Central memory CD4-positive, alpha-beta T cell (primary cell): Measurements from ENCODE around the gene SLC9A1.
"Not testable (repeated sequence)": the region's sequence is repeated elsewhere in the genome, so short reads cannot be mapped to it uniquely, and the experiment has no call there.

Experiments used
- DNase-seq: peaks from one replicate; pipeline ENCODE4 v3.0.0; 2022

The SLC9A1 gene

DNA sequence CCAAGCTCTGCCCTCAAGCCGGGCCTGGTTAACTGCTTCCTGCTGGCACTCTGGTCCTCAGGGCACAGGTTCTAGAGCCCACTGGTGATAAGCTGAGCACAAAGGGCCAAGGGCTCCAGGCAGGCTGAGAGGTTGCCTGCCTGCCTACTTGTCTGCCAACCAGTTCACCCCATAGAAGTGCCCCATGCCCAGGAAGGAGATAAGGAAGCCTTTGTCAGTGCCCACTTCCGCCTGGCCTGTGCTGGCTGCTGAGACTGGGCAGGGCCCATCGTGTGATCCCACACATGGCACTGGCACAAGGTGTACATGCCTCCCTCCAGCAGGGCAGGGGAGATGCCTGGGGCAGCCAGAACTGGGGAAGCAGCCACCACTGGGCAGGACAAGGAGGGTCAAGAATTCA lies 24.1 kb downstream of the SLC9A1 start:
- DNase-seq: no peak

GRCh38 chr1:27129225-27129624 lies 25.7 kb downstream of the SLC9A1 start:
- DNase-seq: no peak

DNA sequence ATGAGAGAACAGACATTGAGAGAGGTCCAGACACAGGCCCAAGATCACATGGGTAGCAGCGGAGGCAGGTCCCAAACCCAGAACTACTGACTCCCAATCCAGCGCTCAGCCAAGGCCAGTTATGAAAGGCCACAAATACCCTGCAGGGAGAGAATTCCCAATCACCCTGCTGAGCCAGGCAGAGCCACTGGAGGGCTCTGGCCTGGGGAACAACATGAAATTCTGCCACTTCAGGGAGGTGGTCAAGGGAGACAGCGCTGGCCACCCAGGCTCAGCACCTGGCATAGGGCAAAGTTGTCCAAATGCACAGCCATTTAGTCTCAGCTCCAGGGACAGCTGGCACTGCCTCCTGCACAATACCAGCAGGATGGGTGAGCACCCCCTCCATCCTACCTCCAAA lies 27.5 kb downstream of the SLC9A1 start:
- DNase-seq: no peak

DNA sequence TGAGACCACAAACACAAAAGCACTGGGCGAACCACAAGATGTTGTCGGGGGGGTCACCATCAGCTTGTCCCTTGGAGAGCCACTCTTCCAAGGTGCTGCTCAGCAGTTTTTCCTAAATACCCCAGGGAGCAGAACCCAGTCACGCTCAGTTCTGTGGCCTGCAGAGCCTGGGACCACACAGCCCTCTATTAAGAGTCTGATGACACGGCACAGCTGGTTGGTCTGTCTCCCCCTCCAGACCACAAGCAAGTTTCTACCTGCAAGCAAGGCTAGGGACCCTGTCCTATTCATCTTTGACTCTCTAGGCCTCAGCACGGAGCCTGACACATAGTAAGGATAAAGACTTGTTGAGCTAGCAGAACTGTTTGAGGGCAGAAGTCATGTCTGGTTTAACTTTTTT lies 28.5 kb downstream of the SLC9A1 start:
- DNase-seq: no peak

GRCh38 chr1:27125125-27125524 lies 29.8 kb downstream of the SLC9A1 start:
- not testable (repeated sequence) for DNase-seq

DNA sequence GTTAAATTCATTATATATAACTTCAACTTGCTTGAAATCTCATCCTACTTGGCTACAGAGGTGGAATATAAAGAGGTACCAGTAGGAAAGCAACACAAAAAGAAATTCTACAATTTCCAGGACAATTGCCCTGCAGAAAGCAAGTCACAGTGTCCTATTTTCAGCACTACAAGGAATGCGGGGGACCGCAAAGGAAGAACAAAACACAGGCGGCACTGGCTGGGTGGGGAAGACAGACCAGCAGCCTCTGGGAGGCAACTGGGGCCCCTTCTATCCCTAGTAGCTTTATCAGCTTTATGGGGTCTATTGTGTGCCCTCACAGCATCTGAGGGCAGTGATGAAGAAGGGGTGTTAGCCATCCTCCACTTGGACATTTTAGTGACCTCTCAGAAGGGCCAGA lies 30.5 kb downstream of the SLC9A1 start:
- DNase-seq: no peak

DNA sequence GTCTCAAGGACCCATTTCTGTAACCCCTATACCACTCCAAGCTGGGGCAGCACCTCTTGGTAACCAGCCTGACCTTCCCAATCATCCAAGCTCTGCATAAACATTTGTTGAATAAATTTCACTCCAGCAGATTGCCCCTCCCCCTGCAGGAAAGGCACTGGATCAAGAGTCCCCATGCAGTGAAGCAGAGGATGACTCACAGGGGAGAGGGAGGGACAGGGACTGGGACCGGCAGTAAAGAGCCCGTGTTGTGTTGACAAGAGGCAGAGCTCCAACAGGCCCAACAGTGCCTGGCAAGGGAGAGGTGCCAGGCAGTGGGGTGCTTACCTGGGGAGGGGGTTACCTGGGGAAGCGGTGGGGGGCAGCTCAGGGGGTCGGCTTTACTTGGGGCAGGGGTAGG lies 32.3 kb downstream of the SLC9A1 start:
- DNase-seq: no peak

DNA sequence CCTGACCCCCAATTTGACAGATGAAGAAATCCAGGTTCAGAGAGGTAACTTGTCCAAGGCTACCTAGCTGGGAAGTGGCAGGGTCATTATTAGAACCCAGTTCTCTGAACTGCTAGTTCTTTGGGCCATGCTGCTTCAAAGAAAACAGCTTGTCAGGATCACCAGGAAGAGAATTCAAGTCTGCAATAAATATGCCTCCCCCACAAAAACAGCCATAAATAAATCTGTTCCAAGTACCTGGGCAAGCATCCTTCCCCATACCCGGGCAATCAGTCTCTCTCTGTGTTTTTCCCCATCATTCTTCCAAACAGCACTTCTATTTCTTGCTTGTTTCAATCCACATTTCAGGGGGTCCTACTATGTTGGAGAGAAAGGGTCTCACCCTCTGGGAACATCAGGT lies 34.1 kb downstream of the SLC9A1 start:
- no peak for DNase-seq

DNA sequence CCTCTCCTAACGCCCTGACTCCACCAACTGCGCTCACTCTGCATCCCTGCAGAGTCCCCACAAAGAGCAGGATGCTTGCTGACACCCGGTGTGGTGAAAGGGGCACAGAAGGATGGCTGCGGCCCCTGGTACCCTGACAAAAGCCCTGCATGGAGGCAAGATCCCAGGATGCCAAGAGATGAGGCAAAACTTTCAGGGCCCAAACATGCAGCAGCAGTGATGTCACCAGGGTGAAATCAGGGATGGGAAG lies 36.6 kb downstream of the SLC9A1 start:
- no peak for DNase-seq

GRCh38 chr1:27117733-27118439 lies 37.0 kb downstream of the SLC9A1 start:
- no peak for DNase-seq

DNA sequence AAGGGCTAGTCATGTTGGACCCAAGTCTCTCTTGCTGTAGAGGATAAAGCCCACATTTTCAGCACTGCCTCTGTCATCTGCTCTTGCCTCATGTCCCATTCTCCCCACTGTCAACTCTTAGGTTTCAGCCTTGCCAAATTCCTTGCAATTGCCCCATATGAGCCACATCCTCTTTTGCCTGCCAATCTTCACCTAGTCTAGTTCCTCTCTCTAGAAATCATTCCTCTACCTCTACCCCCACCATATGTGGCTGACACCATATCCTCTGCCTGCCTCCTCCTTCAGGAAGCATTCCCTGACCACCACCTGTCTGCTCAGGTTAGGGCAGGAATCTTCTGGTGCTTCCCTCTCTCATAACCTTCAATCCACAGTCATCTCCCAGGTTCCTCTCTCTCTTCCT lies 38.2 kb downstream of the SLC9A1 start:
- no peak for DNase-seq

- DNase-seq: no peak
Measured at GRCh38 chr1:27116232-27116631, 38.7 kb downstream of the SLC9A1 start.

GRCh38 chr1:27114546-27114945 lies 40.4 kb downstream of the SLC9A1 start:
- no peak for DNase-seq

GRCh38 chr1:27113861-27114260 lies 41.1 kb downstream of the SLC9A1 start:
- no peak for DNase-seq

DNA sequence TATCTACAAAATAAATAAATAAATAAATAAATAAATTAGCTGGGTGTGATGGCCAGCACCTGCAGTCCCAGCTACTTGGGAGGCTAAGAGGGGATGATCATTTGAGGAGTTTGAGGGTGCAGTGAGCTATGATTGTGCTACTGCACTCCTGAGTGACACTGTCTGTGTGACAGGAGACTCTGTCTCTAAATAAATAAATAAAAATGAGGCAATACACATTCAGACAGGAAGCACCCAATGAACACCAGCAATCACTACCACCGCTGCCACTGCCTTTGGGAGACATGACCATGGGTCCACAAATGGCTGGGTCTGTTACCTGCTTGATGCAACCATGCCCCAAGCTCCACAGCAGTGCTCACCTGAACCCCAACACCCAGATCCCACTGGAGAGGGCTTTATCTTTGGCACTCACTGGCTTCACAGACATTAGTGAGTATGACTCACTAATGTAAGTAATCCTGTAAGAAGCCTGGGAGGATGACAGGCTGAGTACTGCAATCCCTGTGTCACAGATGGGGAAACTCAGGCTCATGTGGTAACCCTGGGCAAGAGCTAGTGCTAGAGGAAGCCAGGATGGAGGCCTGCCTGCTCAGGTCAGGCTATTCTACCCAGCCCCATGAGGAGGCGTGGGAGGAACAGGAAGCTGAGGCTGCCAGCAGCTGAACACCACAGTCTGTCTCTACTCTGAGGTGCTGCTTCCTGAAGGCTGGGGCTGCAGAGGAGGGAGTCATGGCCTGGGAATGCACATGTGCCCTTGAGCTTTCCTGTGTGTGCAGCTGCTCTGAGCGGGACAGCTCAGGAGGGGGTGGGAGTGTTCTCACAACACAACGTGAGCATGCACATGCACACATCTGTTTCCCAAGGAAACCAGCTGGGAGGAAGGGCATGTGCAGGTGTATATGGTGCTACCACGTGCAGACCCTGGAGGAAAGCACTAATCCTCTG lies 43.0 kb downstream of the SLC9A1 start:
- peak; percentile 69 for DNase-seq

- no peak for DNase-seq
Measured at GRCh38 chr1:27109103-27109822, 45.7 kb downstream of the SLC9A1 start.

- DNase-seq: no peak
Measured at GRCh38 chr1:27108588-27108987, 46.3 kb downstream of the SLC9A1 start.

DNA sequence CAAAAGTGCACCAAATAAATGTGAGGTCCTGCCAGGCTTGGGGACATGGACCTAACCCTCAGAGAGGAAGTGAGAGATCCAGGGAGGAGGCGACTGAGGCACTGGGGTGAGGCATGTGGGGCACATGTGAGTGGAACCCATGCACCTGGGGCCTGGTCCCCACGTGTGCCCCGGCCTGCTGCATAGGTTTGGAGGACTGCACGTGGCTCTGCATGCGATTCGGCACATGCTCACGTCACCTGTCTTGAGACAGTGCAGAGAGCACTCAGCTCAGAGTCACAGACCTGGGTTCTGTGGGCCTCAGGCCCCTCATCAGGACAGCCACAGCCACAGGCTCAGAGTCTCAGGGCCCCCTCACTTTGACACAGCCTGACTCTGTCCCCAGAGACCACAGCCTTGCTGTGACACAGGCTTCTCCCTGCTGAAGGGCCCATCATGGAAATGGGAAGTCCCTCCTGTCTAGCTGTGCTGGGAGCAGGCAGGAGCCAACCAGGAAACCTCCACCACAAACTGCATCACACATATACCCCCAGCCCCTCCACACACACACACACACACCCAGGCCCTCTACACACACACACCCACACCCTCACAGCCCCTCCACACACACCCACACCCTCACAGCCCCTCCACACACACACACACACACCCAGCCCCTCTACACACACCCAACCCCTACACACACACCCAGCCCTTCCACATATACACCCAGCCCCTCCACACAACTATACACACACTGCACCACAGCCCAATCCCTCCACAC lies 48.2 kb downstream of the SLC9A1 start:
- DNase-seq: no peak

GRCh38 chr1:27105018-27105417 lies 49.9 kb downstream of the SLC9A1 start:
- DNase-seq: no peak

- no peak for DNase-seq
Measured at GRCh38 chr1:27103498-27103897, 51.4 kb downstream of the SLC9A1 start.

DNA sequence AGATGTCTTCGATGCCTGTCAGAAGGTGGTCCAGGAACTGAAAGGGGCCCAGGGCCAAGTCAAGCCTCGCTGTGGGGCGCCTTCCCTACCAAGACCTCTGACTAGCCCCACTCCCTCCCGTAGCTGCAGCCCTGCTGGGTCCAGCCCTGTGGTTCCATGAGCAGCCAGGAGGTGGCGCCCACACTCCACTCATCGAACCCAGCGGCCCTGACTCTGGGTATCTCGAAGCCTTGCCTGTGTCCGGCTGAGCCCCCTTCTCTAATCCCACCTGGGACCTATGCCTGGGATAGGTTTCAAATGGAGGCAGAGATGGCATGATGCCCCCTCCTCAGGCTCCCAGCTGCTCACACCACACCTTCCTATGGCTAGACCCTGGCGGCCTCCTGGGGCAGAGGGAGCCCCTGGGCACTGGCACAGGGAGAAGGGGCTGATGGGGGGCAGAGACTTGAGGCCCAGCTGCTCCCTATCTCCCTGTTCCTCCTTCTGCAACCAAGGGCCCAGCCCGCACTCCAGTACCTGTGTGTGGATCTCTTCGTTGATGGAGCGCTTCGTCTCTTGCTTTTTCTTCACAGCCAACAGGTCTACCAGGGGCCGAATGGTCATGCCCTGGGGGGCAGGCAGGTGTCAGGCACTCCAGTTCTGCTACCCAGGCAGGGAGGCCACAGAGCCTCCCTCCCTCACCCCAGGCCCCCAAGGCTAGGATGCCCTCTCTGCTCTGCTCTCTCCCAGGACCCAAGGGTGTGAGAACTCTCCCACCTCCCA lies 52.0 kb downstream of the SLC9A1 start:
- DNase-seq: peak; percentile 64

DNA sequence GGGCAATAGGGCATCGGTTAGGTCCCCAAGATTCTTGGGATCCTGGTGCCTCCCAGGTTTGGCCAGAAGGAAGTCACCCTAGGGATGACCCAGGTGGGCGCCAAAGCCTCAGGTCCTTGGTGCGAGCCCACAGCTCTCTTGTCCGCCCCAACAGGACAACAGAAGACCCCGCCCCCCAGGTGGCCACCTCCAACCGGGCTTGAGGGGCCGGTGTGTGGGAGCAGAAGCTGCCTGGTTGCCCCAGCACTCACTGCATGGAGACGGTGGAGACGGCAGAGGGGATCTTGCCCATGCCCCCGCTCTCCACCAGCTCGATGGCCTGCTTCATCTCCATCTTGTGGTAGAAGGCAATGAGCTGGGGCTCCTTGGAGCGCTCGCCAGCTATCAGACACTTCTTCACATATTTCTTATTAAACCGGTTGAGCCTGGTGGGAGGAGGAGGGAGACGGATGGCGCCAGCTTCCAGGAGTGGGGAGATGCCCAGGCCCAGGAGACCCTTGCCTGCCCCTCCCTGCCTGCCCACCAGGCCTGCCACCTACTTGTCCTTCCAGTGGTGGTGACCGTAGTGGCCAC lies 52.7 kb downstream of the SLC9A1 start:
- DNase-seq: no peak
